HEK293 (cell line): ENCODE measurements around the gene MAP1B.
"Not testable (repeated sequence)": the region's sequence is repeated elsewhere in the genome, so short reads cannot be mapped to it uniquely, and the experiment has no call there.

Experiments
- CTCF ChIA-PET: fragments of 350-600 bp; formaldehyde crosslinking; extraction: SDS; loops from one replicate; lab custom pipeline; 2021; ENCODE audit warnings: antibody characterized with exemption; lab: Yijun Ruan, JAX
- POLR2A ChIA-PET: fragments of 300-600 bp; formaldehyde crosslinking; extraction: SDS; loops from one replicate; lab custom pipeline; 2020; ENCODE audit warnings: antibody characterized with exemption, inconsistent platforms; lab: Yijun Ruan, JAX
- H3K27ac ChIP-seq: fragments of 200-500 bp; sonication (Bioruptor generic); 2 replicates; pipeline ENCODE4 v1.5.1; 2014; ENCODE audit warnings: low read depth, low read length, control low read depth, inconsistent platforms; ENCODE audit errors: extremely low read depth
- H3K36me3 ChIP-seq, 2 experiments: fragments of 200-500 bp in 1 of 2; sonication (Bioruptor generic) in 1 of 2; 1 replicate in 1 of 2; 2 replicates in 1 of 2; pipeline ENCODE4 v1.5.1; 2014 to 2017; ENCODE audit warnings: inconsistent platforms in 2 of 2, low read length in 2 of 2; ENCODE audit not compliant: control insufficient read depth in 2 of 2, insufficient read depth in 1 of 2
- H3K4me1 ChIP-seq: fragments of 200-500 bp; sonication (Bioruptor generic); 2 replicates; pipeline ENCODE4 v1.5.1; 2014; ENCODE audit warnings: mild to moderate bottlenecking, low read length, inconsistent platforms; ENCODE audit not compliant: control insufficient read depth, insufficient read depth
- H3K4me3 ChIP-seq: 2 replicates; pipeline ENCODE4 v1.5.1; 2011; ENCODE audit warnings: low read depth, mild to moderate bottlenecking, control low read depth, low read length, moderate library complexity
- H3K9me3 ChIP-seq: fragments of 200-500 bp; sonication (Bioruptor generic); 2 replicates; pipeline ENCODE4 v1.5.1; 2014; ENCODE audit warnings: low read depth, low read length, inconsistent platforms; ENCODE audit not compliant: control insufficient read depth, insufficient read depth
- BCL11A ChIP-seq: fragments of 450-650 bp; formaldehyde crosslinking; IDR thresholded peaks from 2 replicates; pipeline ENCODE4 v1.5.1; 2016; ENCODE audit warnings: low read depth, missing biosample characterization, missing genetic modification characterization
- HOXD13 ChIP-seq: sonication (generic); formaldehyde crosslinking; IDR thresholded peaks from 2 replicates; pipeline ENCODE4 v1.8.0; 2022; ENCODE audit warnings: missing genetic modification reagents, borderline replicate concordance
- INSM2 ChIP-seq: fragments of 450-650 bp; formaldehyde crosslinking; IDR thresholded peaks from 2 replicates; pipeline ENCODE4 v1.5.1; 2016; ENCODE audit warnings: missing biosample characterization, missing genetic modification characterization
- KLF1 ChIP-seq: fragments of 450-650 bp; formaldehyde crosslinking; IDR thresholded peaks from 2 replicates; pipeline ENCODE4 v1.5.1; 2016; ENCODE audit warnings: missing biosample characterization, missing genetic modification characterization
- RBAK ChIP-seq: fragments of 450-650 bp; formaldehyde crosslinking; IDR thresholded peaks from 2 replicates; pipeline ENCODE4 v1.5.1; 2016; ENCODE audit warnings: missing biosample characterization, missing genetic modification characterization
- SP3 ChIP-seq: fragments of 450-650 bp; formaldehyde crosslinking; IDR thresholded peaks from 2 replicates; pipeline ENCODE4 v1.5.1; 2016; ENCODE audit warnings: missing biosample characterization, missing genetic modification characterization
- TCF7L2 ChIP-seq: IDR thresholded peaks from 2 replicates; pipeline ENCODE4 v1.6.1; 2011; ENCODE audit warnings: low read depth, mild to moderate bottlenecking, inconsistent platforms, low read length, moderate library complexity, borderline replicate concordance
- WT1 ChIP-seq: fragments of 450-650 bp; formaldehyde crosslinking; IDR thresholded peaks from 2 replicates; pipeline ENCODE4 v1.5.1; 2016; ENCODE audit warnings: missing biosample characterization, missing genetic modification characterization
- ZBTB48 ChIP-seq: fragments of 450-650 bp; formaldehyde crosslinking; IDR thresholded peaks from 2 replicates; pipeline ENCODE4 v1.5.1; 2016; ENCODE audit warnings: missing biosample characterization, missing genetic modification characterization
- ZNF112 ChIP-seq: fragments of 450-650 bp; formaldehyde crosslinking; IDR thresholded peaks from 2 replicates; pipeline ENCODE4 v1.5.0; 2017; ENCODE audit warnings: missing biosample characterization, missing genetic modification characterization
- ZNF121 ChIP-seq: fragments of 450-650 bp; formaldehyde crosslinking; IDR thresholded peaks from 2 replicates; pipeline ENCODE4 v1.5.1; 2016; ENCODE audit warnings: missing biosample characterization, missing genetic modification characterization
- ZNF19 ChIP-seq: fragments of 450-650 bp; formaldehyde crosslinking; IDR thresholded peaks from 2 replicates; pipeline ENCODE4; 2016; ENCODE audit warnings: missing biosample characterization, missing genetic modification characterization, low read depth
- ZNF214 ChIP-seq: fragments of 450-650 bp; formaldehyde crosslinking; IDR thresholded peaks from 2 replicates; pipeline ENCODE4 v1.5.1; 2017; ENCODE audit warnings: missing biosample characterization, mild to moderate bottlenecking, missing genetic modification characterization, borderline replicate concordance
- ZNF280D ChIP-seq: fragments of 450-650 bp; formaldehyde crosslinking; IDR thresholded peaks from 2 replicates; pipeline ENCODE4 v1.5.1; 2016; ENCODE audit warnings: missing biosample characterization, missing genetic modification characterization
- ZNF302 ChIP-seq: fragments of 450-650 bp; formaldehyde crosslinking; IDR thresholded peaks from 2 replicates; pipeline ENCODE4 v1.5.1; 2016; ENCODE audit warnings: missing biosample characterization, missing genetic modification characterization, low read depth
- ZNF366 ChIP-seq: fragments of 450-650 bp; formaldehyde crosslinking; conservative IDR thresholded peaks from 2 replicates; pipeline ENCODE4 v1.5.1; 2016; ENCODE audit warnings: missing biosample characterization, missing genetic modification characterization
- ZNF510 ChIP-seq: fragments of 450-650 bp; formaldehyde crosslinking; IDR thresholded peaks from 2 replicates; pipeline ENCODE4 v1.5.1; 2018; ENCODE audit warnings: mild to moderate bottlenecking, missing genetic modification characterization, missing biosample characterization; ENCODE audit not compliant: insufficient replicate concordance
- ZNF560 ChIP-seq: fragments of 450-650 bp; formaldehyde crosslinking; IDR thresholded peaks from 2 replicates; pipeline ENCODE4 v1.5.1; 2017; ENCODE audit warnings: missing biosample characterization, missing genetic modification characterization, borderline replicate concordance
- ZNF626 ChIP-seq: fragments of 450-650 bp; sonication (Bioruptor Pico); formaldehyde crosslinking; IDR thresholded peaks from 2 replicates; pipeline ENCODE4 v1.5.1; 2018; ENCODE audit warnings: missing biosample characterization, missing genetic modification characterization, inconsistent platforms
- ZNF664 ChIP-seq: fragments of 450-650 bp; formaldehyde crosslinking; IDR thresholded peaks from 2 replicates; pipeline ENCODE4 v1.5.1; 2016; ENCODE audit warnings: missing biosample characterization, missing genetic modification characterization
- ZNF670 ChIP-seq: fragments of 450-650 bp; formaldehyde crosslinking; IDR thresholded peaks from 2 replicates; pipeline ENCODE4 v1.5.1; 2016; ENCODE audit warnings: missing biosample characterization, missing genetic modification characterization, low read depth
- ZNF768 ChIP-seq: fragments of 450-650 bp; formaldehyde crosslinking; IDR thresholded peaks from 2 replicates; pipeline ENCODE4 v1.5.1; 2018; ENCODE audit warnings: missing biosample characterization, mild to moderate bottlenecking, missing genetic modification characterization
- ZNF776 ChIP-seq: fragments of 450-650 bp; formaldehyde crosslinking; IDR thresholded peaks from 2 replicates; pipeline ENCODE4 v1.5.0; 2017; ENCODE audit warnings: missing biosample characterization, missing genetic modification characterization, borderline replicate concordance
- ZSCAN30 ChIP-seq: fragments of 450-650 bp; IDR thresholded peaks from 2 replicates; pipeline ENCODE4 v1.5.1; 2018; ENCODE audit warnings: missing biosample characterization, mild to moderate bottlenecking, missing genetic modification characterization, moderate library complexity
- TF ChIP-seq, protein P1 (sequence below): sonication (generic); formaldehyde crosslinking; IDR thresholded peaks from 2 replicates; pipeline ENCODE4 v1.8.1; 2022; ENCODE audit warnings: mild to moderate bottlenecking, moderate library complexity, missing genetic modification reagents

Gene MAP1B

DNA sequence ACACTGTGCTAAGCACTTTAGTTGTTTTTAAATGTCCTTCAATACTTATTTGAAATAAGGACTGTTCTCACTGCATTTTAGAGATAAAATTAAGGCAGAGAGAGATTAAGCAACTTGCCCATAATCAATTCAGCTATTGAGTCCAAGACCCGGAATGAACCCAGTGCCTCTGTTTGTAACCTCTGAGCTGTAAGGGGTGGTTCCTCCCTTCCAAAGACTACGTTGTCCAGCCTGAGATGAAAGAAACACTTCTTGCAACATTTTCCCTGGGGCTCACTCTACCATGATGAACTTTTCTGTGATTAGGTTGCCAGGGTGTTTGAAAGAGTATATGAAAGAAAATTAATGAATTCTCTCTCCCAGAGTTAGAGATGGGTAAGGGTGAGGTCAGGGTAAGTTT, 22.0 kb upstream of the MAP1B start (continued):
- TF ChIP-seq ZNF510 (tag by site-specific recombination), result no peak
- TF ChIP-seq ZNF214 (tag by site-specific recombination), result no peak
- no peak for TF ChIP-seq BCL11A (tag by site-specific recombination)
- TF ChIP-seq KLF1 (tag by site-specific recombination), result no peak

- CTCF ChIA-PET, result interaction anchor here (0.7 kb wide), 1 partner anchor 18 kb away, joined by 3 read pairs; the partner anchor contains the start of gene MAP1B
- H3K4me1 ChIP-seq, POLR2A ChIA-PET, H3K9me3 ChIP-seq, H3K36me3 ChIP-seq, H3K27ac ChIP-seq, H3K4me3 ChIP-seq: not testable (repeated sequence)
Observed at GRCh38 chr5:72089713-72090112, 17.6 kb upstream of the MAP1B start.

- H3K36me3 ChIP-seq, result no peaks in the 10 kb centered on the region
- no peaks in the 10 kb centered on the region for H3K4me1 ChIP-seq
- TF ChIP-seq ZNF19 (tag by site-specific recombination), result no peak
- no peak for TF ChIP-seq ZNF560 (tag by site-specific recombination)
- TF ChIP-seq HOXD13 (CRISPR knock-in tag), result no peak
- no peak for TF ChIP-seq ZNF214 (tag by site-specific recombination)
- no peak for TF ChIP-seq ZNF366 (tag by site-specific recombination)
- TF ChIP-seq ZBTB48 (tag by site-specific recombination), result no peak
- TF ChIP-seq ZNF302, result no peak
- no peak for TF ChIP-seq ZNF280D
- TF ChIP-seq, protein P1, sequence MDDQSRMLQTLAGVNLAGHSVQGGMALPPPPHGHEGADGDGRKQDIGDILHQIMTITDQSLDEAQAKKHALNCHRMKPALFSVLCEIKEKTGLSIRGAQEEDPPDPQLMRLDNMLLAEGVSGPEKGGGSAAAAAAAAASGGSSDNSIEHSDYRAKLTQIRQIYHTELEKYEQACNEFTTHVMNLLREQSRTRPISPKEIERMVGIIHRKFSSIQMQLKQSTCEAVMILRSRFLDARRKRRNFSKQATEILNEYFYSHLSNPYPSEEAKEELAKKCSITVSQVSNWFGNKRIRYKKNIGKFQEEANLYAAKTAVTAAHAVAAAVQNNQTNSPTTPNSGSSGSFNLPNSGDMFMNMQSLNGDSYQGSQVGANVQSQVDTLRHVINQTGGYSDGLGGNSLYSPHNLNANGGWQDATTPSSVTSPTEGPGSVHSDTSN (CRISPR knock-in tag), result no peak
- no peak for TF ChIP-seq ZNF112 (tag by site-specific recombination)
- TF ChIP-seq ZNF768 (tag by site-specific recombination), result no peak
- no peak for TF ChIP-seq SP3 (tag by site-specific recombination)
- no peak for TF ChIP-seq ZNF664 (tag by site-specific recombination)
- CTCF ChIA-PET, result interaction anchor here (0.8 kb wide), 1 partner anchor 175 kb away, joined by 5 read pairs; no protein-coding TSS in a partner anchor
- no peak overlapping the region for H3K4me3 ChIP-seq
- no peaks in the 10 kb centered on the region for H3K9me3 ChIP-seq
- POLR2A ChIA-PET, result no interaction called here
- H3K27ac ChIP-seq, result no peak overlapping the region
Observed at GRCh38 chr5:72092074-72092473, 15.2 kb upstream of the MAP1B start.

DNA sequence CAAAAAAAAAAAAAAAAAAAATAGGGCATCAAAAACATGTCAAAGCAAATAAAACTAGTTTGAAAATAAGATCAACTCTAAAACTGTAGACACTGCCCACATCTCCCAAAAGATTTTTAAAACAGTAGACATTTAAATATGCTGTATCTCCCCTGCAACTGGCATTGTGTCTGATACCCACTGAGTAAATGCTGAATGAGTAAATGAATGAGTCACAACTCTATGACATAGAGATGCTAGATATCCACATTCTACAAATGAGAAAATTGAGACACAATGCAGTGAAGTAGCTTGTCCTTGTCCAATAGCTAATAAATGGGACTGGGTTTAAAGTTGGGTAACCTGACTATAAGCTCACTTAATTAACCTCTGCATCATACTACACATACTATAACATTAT, 14.1 kb upstream of the MAP1B start:
- H3K36me3 ChIP-seq, result no peaks in the 10 kb centered on the region
- no peak for TF ChIP-seq TCF7L2
- TF ChIP-seq RBAK (tag by site-specific recombination), result no peak
- TF ChIP-seq ZNF626, result no peak
- no peak for TF ChIP-seq ZNF121
- TF ChIP-seq ZNF776, result no peak
- TF ChIP-seq ZNF670 (tag by site-specific recombination), result no peak
- no peak for TF ChIP-seq WT1 (tag by site-specific recombination)
- no peak for TF ChIP-seq ZSCAN30
- no peak for TF ChIP-seq INSM2 (tag by site-specific recombination)
- ChIA-PET CTCF (interaction anchor here (0.7 kb wide), 1 partner anchor 405 kb away, joined by 3 read pairs; no protein-coding TSS in a partner anchor), POLR2A (no interaction called here)
- no peak overlapping the region for H3K27ac ChIP-seq
- H3K4me1 ChIP-seq, result no peaks in the 10 kb centered on the region
- H3K9me3 ChIP-seq, result no peaks in the 10 kb centered on the region
- H3K4me3 ChIP-seq, result no peak overlapping the region
